ENCODE results near the gene STUB1. TPM values are rescaled to one million over a fixed set of nuclear protein-coding genes. Genes with fewer than 3 reads are reported as not detected.
A peak's percentile ranks its signal among the peaks of the same experiment; 100 is the strongest.

The STUB1 gene
- total and polyA plus RNA-seq, 10 of the 15 experiments (the other 5 are each of a cell fraction or from before 2014, with no cell fraction given) = 4.2 to 136 (median 67.1) TPM

DNA sequence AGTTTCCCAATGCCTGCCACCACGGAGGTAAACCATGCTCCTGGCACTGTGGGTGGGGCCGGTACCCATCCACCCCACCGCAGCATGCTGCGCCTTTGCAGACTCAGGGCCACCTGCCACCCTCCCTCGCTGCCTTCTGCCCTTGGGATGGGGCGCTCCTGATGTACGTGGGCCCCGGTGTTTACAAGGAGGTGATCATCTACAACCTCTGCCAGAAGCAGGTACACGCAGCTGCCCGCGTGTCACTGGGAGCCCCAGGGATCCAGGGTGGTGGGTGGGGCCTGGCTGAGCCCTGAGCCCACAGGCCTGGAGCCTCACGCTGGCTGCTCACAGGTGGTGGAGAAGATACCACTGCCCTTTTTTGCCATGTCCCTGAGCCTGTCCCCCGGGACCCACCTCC, 13.6 kb upstream of the STUB1 start (continued):
- TF ChIP-seq, protein P1, sequence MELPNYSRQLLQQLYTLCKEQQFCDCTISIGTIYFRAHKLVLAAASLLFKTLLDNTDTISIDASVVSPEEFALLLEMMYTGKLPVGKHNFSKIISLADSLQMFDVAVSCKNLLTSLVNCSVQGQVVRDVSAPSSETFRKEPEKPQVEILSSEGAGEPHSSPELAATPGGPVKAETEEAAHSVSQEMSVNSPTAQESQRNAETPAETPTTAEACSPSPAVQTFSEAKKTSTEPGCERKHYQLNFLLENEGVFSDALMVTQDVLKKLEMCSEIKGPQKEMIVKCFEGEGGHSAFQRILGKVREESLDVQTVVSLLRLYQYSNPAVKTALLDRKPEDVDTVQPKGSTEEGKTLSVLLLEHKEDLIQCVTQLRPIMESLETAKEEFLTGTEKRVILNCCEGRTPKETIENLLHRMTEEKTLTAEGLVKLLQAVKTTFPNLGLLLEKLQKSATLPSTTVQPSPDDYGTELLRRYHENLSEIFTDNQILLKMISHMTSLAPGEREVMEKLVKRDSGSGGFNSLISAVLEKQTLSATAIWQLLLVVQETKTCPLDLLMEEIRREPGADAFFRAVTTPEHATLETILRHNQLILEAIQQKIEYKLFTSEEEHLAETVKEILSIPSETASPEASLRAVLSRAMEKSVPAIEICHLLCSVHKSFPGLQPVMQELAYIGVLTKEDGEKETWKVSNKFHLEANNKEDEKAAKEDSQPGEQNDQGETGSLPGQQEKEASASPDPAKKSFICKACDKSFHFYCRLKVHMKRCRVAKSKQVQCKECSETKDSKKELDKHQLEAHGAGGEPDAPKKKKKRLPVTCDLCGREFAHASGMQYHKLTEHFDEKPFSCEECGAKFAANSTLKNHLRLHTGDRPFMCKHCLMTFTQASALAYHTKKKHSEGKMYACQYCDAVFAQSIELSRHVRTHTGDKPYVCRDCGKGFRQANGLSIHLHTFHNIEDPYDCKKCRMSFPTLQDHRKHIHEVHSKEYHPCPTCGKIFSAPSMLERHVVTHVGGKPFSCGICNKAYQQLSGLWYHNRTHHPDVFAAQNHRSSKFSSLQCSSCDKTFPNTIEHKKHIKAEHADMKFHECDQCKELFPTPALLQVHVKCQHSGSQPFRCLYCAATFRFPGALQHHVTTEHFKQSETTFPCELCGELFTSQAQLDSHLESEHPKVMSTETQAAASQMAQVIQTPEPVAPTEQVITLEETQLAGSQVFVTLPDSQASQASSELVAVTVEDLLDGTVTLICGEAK (IDR thresholded peaks at IDR 0.05; ENCODE audit: borderline replicate concordance) = no peak
- TF ChIP-seq FOXK2 (IDR thresholded peaks at IDR 0.05) (no peak), LARP7 (IDR thresholded peaks at IDR 0.05) (no peak), PML (IDR thresholded peaks at IDR 0.05; ENCODE audit: low read length) (no peak)

DNA sequence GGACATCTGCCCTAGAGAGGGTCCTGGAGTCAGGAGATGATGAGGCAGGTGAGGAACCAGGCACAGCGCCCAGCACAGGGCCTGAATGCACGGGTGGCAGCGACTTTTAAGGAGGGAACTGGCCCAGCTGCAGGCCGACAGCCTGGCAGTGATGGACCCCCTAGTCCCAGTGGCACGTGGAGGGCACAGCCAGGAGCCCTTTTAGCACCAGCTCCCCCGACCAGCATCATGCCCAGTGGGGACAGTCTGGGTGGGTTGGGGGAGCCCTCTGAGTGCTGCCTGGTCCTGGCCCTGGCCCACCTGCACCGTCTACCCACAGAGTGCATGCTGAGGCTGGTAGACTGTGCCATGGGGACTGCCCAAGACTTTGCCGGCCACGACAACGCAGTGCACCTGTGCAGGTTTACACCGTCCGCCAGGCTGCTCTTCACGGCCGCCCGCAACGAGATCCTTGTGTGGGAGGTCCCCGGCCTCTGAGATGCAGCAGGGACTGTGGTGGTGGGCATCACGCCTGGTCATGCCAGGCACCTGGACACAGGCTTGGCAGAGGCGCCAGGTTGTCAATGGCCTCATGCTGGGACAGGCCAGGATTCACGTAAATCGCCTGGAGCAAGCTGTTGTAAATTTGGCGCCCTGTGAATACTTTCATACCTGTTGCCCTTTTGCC, 13.0 kb upstream of the STUB1 start:
- H3K4me3 ChIP-seq = no peak overlapping the region
- no peaks in the 10 kb centered on the region for H3K9me3 ChIP-seq (replicated peaks; ENCODE audit: control insufficient read depth, insufficient read depth, low read length)
- H3K4me1 ChIP-seq (ENCODE audit: control insufficient read depth, insufficient read depth, low read length) = peaks cover 2% of the 10 kb centered on the region; the same call in 1 of the 2 replicates
- FAIRE-seq (no peak), DNase-seq (ENCODE audit: low read depth, low spot score) (no peak), ATAC-seq (no peak)
- H3K4me2 ChIP-seq (ENCODE audit: control insufficient read depth, insufficient read depth) = no peak overlapping the region
- ChIA-PET CTCF (interaction anchor here (1.5 to 1.8 kb wide), 4 partner anchors 11 to 31 kb away, joined by 4 to 11 read pairs (median 4); partner anchors contain the start of genes METTL26, STUB1 and WDR90), RAD21 (ENCODE audit: unreplicated experiment) (interaction anchor here (1.3 kb wide), 1 partner anchor 23 kb away, joined by 3 read pairs; the partner anchor contains the start of gene WDR24), POLR2A (interaction anchor here (0.7 kb wide), 2 partner anchors 13 to 1802 kb away, joined by 3 to 4 read pairs; partner anchors contain the start of gene STUB1), SMC1A (ENCODE audit: uncharacterized antibody, unreplicated experiment) (no interaction called here)
- in situ Hi-C loops (cut with MboI) = loop anchor here (10.0 kb wide), 1 partner anchor 272 kb away; the partner anchor contains the start of gene NME4
- peak overlapping the region; percentile 84 for H2AFZ ChIP-seq (ENCODE audit: control insufficient read depth, low read depth, low read length)
- intact Hi-C loops (cut with micrococcal nuclease; ENCODE audit: unreplicated experiment) = loop anchor here (10.0 kb wide), 1 partner anchor 272 kb away; the partner anchor contains the start of gene NME4
- no TSS peak for BruUV-seq (replicated peaks)
- H4K20me1 ChIP-seq (ENCODE audit: control insufficient read depth, insufficient read depth) = no peaks in the 10 kb centered on the region; the same call in 1 of the 2 replicates
- peaks cover 16% of the 10 kb centered on the region for H3K79me2 ChIP-seq (ENCODE audit: control insufficient read depth, insufficient read depth, low read length)
- H3K9ac ChIP-seq (ENCODE audit: control insufficient read depth, insufficient read depth, low read length) = peak overlapping the region; percentile 34; the same call in 1 of the 2 replicates
- no peak for TF ChIP-seq ZNF384 (IDR thresholded peaks at IDR 0.05; ENCODE audit: borderline replicate concordance, low read depth, low read length)
- 0 out of 2 replicates have a peak, but pooled peaks have one; percentile 71 for TF ChIP-seq HDGF (IDR thresholded peaks at IDR 0.05)
- no peak overlapping the region for H3K27ac ChIP-seq (ENCODE audit: control insufficient read depth, insufficient read depth)
- 68% methylated on average over 22 of the region's 22 CpGs for WGBS (ENCODE audit: insufficient coverage, insufficient replicate concordance, low lambda C conversion rate, missing lambda C conversion rate)
- H3K27me3 ChIP-seq (replicated peaks in 1 of 2; ENCODE audit: control insufficient read depth in 2 of 2, insufficient read depth in 2 of 2, low read length in 1 of 2) = no peaks in the 10 kb centered on the region
- H3K36me3 ChIP-seq (ENCODE audit: control insufficient read depth in 2 of 2, insufficient read depth in 2 of 2, low read length in 1 of 2) = peaks cover 0 to 15% of the 10 kb centered on the region in 2 experiments; a peak in 3 of 4 replicates
